NCI-H345 treated with DMSO at 0.1 percent for 48 hours (cell line): ENCODE results near the gene CALN1.
"Not testable (repeated sequence)": the region's sequence is repeated elsewhere in the genome, so short reads cannot be mapped to it uniquely, and the experiment has no call there.

Experiments
- DNase-seq: peaks from one replicate; lab custom pipeline; 2025; ENCODE audit not compliant: unreplicated experiment; lab: John Stamatoyannopoulos, UW

CALN1 gene

GRCh38 chr7:71885487-71885886 lies 526.7 kb downstream of the CALN1 start:
- no peak for DNase-seq

- DNase-seq = no peak
Measured at GRCh38 chr7:71883415-71883814, 528.7 kb downstream of the CALN1 start.

GRCh38 chr7:71871446-71871845 lies 540.7 kb downstream of the CALN1 start:
- no peak for DNase-seq

- DNase-seq = no peak
Measured at GRCh38 chr7:71870812-71871211, 541.3 kb downstream of the CALN1 start.

GRCh38 chr7:71868797-71869196 lies 543.3 kb downstream of the CALN1 start:
- no peak for DNase-seq

DNA sequence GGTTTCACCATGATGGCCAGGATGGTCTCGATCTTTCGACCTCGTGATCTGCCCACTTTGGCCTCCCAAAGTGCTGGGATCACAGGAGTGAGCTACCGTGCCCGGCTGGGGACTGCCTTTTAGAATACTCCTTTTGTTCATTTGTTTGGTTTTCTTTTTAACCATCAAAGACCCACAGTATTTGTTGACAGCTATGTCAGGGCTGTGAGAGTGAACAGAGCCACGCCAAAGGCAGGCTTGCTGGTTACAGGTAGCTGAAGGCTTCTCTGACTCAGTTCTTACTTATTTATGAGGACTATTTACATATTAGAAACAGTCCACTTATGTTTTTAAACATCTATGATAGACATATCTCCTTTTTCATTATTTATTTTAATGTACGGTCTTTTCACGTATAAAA lies 544.5 kb downstream of the CALN1 start:
- no peak for DNase-seq

GRCh38 chr7:71865172-71865571 lies 547.0 kb downstream of the CALN1 start:
- no peak for DNase-seq

DNA sequence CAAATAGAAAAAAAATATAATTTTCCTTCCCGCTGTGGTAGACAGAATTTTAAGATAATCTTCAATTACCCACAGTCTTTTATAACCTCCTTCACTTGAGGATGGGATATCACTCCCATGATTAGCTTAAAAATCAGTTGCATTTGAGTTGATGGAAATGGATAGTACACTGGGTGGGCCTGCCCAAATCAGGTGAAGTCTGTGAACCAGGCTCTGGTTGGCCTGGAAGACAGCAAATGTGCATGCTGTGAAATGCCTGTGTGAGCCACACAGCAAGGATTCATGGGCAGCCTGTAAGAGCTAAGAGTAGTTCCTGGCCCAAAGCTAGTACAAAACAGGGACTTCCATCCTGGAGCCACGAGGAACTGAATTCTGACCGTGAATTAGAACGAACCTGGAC lies 548.0 kb downstream of the CALN1 start:
- DNase-seq = no peak

DNA sequence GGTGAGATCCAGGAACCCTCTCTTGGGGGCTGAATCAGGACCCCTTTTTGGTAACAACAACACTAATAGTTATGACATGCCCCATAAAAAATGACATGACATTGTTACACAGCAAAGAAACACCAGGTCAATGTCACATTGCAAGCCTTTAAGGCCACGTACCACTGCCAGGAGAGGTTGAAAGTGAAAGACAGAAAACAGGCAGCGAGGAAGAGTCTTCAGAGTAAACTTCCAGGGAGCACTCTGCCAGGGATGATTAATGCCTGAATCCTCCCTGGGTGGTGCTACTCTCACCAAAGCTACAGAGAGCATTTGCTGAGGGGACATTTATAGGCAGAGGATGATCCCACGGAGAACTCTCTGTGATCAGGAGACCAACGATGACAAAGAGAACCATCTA lies 551.6 kb downstream of the CALN1 start:
- no peak for DNase-seq

GRCh38 chr7:71857338-71857737 lies 554.8 kb downstream of the CALN1 start:
- DNase-seq = no peak

GRCh38 chr7:71854546-71855397 lies 557.4 kb downstream of the CALN1 start:
- DNase-seq = no peak

DNA sequence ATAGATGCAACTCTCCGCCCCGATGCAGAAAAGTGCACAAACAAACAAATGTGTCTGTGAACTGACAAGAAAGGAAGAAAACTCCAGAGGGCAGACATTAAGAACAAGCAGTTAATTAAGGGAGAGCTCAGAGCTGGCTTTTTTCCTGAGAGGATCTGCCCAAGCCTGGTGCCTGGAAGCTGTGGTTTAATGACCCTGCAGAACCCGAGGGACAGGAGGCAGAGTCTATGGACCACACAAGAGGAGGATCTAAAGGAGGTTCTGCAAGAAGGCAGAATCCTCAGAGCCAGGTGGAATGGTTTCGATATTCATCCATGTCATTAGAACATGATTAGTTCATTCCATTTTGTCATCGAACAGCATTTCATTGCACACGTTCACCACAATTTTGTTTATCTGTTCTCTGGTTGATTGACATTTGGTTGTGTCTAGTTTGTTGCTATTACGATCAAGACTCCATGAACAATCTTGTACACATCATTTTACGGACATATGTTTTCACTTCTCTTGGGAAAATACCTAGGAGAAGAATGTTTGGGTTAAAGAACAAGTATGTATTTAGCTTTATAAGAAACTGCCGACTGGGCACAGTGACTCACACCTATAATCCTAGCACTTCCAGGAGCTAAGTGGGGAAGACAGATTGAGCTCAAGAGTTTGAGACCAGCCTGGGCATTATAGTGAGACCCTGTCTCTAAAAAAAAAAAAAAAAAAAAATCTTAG lies 560.2 kb downstream of the CALN1 start:
- DNase-seq = no peak

- no peak for DNase-seq
Measured at GRCh38 chr7:71846160-71846559, 566.0 kb downstream of the CALN1 start.

- no peak for DNase-seq
Measured at GRCh38 chr7:71843676-71844075, 568.5 kb downstream of the CALN1 start.

- DNase-seq = no peak
Measured at GRCh38 chr7:71842786-71843185, 569.4 kb downstream of the CALN1 start.

GRCh38 chr7:71842381-71842780 lies 569.8 kb downstream of the CALN1 start:
- no peak for DNase-seq

DNA sequence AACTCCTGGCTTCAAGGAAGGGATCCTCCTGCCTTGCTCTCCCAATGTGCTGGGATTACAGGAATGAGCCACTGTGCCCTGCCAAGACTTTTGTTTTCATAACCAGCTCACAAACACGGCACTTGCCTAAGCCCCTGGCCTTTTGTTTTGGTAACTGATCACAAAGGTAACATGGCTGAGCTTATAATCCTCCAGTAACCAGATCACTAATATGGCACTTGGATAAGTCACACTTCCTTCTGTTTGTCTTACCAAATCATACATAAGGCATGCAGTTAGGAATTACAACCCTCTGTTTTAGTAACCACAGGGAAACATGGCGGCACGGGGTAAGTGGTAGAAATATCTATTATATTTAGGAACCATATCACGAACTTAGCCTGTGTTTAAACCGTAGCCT lies 577.1 kb downstream of the CALN1 start:
- no peak for DNase-seq

DNA sequence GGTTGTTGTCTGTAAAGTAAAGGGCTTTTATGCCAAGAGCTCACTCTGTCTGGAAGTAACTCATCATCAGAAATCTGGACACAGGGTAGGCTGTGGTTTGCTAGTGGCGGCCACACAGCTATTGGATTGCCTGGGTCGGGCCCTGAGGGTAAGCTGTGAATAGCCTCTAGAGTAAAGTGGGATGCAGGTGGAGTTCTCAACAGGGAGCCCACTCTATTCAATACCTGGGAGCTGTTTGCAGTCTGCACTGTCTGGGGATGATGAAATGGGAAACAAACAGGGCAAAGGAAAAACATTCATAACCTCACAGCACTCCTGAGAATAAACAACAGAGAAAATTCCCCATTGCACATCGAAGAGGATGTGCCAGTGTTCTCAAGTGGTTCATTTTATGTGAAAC lies 582.6 kb downstream of the CALN1 start:
- DNase-seq = no peak

DNA sequence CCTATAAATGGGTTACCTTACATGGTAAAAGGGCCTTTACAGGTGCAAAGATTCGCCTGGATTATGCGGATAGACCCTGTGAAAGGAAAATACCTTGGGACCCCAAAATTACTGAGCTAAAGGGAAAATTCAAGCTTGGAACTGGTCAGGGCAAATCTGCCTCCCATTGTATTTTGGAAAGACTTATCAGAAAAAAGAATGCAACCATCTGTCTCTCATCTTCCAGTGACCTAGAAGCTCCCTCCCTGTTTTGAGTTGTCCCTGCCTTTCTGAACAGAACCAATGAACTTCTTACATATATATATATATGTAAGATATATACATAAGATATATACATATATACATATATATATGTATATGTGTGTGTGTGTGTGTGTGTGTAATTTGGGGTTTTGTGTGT lies 583.8 kb downstream of the CALN1 start:
- no peak for DNase-seq

GRCh38 chr7:71826141-71826540 lies 586.0 kb downstream of the CALN1 start:
- no peak for DNase-seq

- no peak for DNase-seq
Measured at GRCh38 chr7:71824006-71824760, 588.0 kb downstream of the CALN1 start.

- DNase-seq = not testable (repeated sequence)
Measured at GRCh38 chr7:71822406-71822805, 589.7 kb downstream of the CALN1 start.
